Measurements from ENCODE around the gene ERG. TPM values are rescaled to one million over a fixed set of nuclear protein-coding genes. Genes with fewer than 3 reads are reported as not detected.

The ERG gene
- total RNA-seq, 1 donor from 2014 or later: not detected

- H3K27me3 Mint-ChIP-seq (ENCODE audit: insufficient read depth): no peaks in the 10 kb centered on the region
- no peak overlapping the region for H3K4me3 Mint-ChIP-seq
- H3K36me3 Mint-ChIP-seq (ENCODE audit: low read depth): no peaks in the 10 kb centered on the region
- H3K9me3 Mint-ChIP-seq: no peaks in the 10 kb centered on the region
- no peak for DNase-seq (ENCODE audit: low spot score)
- H3K4me1 Mint-ChIP-seq (ENCODE audit: low read depth): no peaks in the 10 kb centered on the region
- H3K27ac Mint-ChIP-seq: no peak overlapping the region
- intact Hi-C loops (cut with micrococcal nuclease): no loop called here
These were observed 63.3 kb downstream of the ERG start for GRCh38 chr21:38434913-38435533.

DNA sequence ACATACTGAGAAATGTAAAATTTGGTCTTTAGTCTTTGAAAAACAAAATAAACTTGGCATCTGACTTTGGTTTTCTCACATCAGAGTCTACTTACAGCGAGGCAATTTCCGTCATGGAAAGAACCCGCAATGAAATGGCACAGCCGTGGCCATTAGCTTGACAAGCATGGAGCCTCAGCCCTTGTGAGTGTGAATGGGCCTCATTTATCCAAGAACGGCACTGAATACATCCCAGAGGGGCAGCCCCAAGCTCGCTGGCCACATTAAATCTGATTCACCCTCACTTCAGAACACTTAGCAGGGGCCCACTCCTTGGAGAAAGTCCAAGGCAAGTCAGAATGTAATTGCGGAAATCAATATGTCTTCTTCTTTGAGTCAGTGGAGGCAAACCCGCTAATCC lies 64.8 kb downstream of the ERG start:
- intact Hi-C loops (cut with micrococcal nuclease): no loop called here
- no peaks in the 10 kb centered on the region for H3K36me3 Mint-ChIP-seq (ENCODE audit: low read depth)
- no peaks in the 10 kb centered on the region for H3K9me3 Mint-ChIP-seq
- DNase-seq (ENCODE audit: low spot score): no peak
- H3K4me1 Mint-ChIP-seq (ENCODE audit: low read depth): no peaks in the 10 kb centered on the region
- H3K27me3 Mint-ChIP-seq (ENCODE audit: insufficient read depth): no peaks in the 10 kb centered on the region
- H3K27ac Mint-ChIP-seq: no peak overlapping the region
- H3K4me3 Mint-ChIP-seq: no peak overlapping the region

GRCh38 chr21:38430401-38430984 lies 67.8 kb downstream of the ERG start:
- Mint-ChIP-seq H3K27me3 (ENCODE audit: insufficient read depth) (no peaks in the 10 kb centered on the region), H3K9me3 (no peaks in the 10 kb centered on the region), H3K4me1 (ENCODE audit: low read depth) (no peaks in the 10 kb centered on the region), H3K4me3 (no peak overlapping the region), H3K36me3 (ENCODE audit: low read depth) (no peaks in the 10 kb centered on the region), H3K27ac (no peak overlapping the region)
- intact Hi-C loops (cut with micrococcal nuclease): no loop called here
- no peak for DNase-seq (ENCODE audit: low spot score)

- Mint-ChIP-seq H3K9me3 (no peaks in the 10 kb centered on the region), H3K4me3 (no peak overlapping the region), H3K27ac (no peak overlapping the region), H3K4me1 (ENCODE audit: low read depth) (no peaks in the 10 kb centered on the region), H3K27me3 (ENCODE audit: insufficient read depth) (no peaks in the 10 kb centered on the region), H3K36me3 (ENCODE audit: low read depth) (no peaks in the 10 kb centered on the region)
- DNase-seq (ENCODE audit: low spot score): no peak
- intact Hi-C loops (cut with micrococcal nuclease): no loop called here
These were observed 69.3 kb downstream of the ERG start for GRCh38 chr21:38429011-38429410.

- no peaks in the 10 kb centered on the region for H3K36me3 Mint-ChIP-seq (ENCODE audit: low read depth)
- H3K27me3 Mint-ChIP-seq (ENCODE audit: insufficient read depth): no peaks in the 10 kb centered on the region
- DNase-seq (ENCODE audit: low spot score): no peak
- H3K9me3 Mint-ChIP-seq: no peaks in the 10 kb centered on the region
- H3K4me3 Mint-ChIP-seq: no peak overlapping the region
- no peaks in the 10 kb centered on the region for H3K4me1 Mint-ChIP-seq (ENCODE audit: low read depth)
- H3K27ac Mint-ChIP-seq: no peak overlapping the region
- intact Hi-C loops (cut with micrococcal nuclease): no loop called here
These were observed 70.1 kb downstream of the ERG start for GRCh38 chr21:38428211-38428610.

DNA sequence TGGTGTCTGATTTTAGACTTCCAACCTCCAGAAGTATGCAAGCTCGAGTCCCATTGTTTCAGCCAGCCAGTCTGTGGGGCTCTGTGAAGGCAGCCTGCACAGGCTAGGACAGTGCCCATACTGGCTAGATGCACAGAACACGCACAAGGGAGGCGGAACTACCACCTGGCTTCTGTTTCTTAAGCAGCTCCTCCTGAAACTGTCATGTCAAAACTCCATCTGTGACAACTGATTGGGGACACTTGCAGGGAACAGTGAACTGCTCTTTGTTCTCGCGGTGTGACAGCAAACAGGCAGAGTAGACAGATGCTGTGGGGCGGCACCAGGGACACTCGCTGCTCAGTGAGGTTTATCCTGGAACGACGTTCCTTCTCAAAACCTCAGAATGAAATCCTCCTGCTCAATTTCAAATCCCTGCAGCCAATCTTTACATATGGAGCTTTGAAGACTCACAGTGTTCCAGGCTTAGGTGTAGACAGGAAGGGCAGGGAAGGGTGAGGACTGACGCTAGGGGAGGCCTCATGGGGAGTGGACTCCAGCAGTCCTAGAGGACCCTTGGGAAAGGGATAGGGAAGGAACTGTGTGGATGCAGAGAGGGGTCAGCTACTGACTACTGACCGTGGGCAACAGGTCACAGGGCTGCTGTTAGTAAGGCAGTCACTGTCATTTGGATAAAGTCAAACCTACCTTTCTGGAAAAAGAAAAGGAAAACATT lies 73.8 kb downstream of the ERG start:
- DNase-seq (ENCODE audit: low spot score): no peak
- Mint-ChIP-seq H3K9me3 (no peaks in the 10 kb centered on the region), H3K27ac (no peak overlapping the region), H3K4me1 (ENCODE audit: low read depth) (no peaks in the 10 kb centered on the region), H3K36me3 (ENCODE audit: low read depth) (no peaks in the 10 kb centered on the region), H3K4me3 (no peak overlapping the region), H3K27me3 (ENCODE audit: insufficient read depth) (peaks cover 1% of the 10 kb centered on the region)
- intact Hi-C loops (cut with micrococcal nuclease): no loop called here

DNA sequence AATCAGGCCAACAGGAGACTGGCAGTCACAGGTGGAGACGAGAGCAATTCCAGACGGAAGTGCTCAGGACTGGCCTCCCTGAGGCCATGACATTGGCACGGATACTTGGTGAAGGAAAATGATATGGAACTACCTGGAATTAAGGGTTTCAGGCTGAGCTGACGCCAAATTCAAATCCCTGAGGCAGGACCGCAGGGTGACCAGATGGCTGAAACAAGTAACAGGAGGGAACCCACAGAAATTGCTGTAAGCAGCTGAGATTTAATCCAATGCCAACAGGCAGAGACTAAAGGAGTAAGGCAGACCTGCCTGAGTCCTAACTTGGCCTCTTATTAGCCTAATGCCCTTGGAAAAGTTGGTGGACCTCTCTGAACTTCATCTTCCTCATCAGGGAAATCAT lies 76.2 kb downstream of the ERG start:
- no peak overlapping the region for H3K4me3 Mint-ChIP-seq
- H3K36me3 Mint-ChIP-seq (ENCODE audit: low read depth): no peaks in the 10 kb centered on the region
- no peaks in the 10 kb centered on the region for H3K4me1 Mint-ChIP-seq (ENCODE audit: low read depth)
- peaks cover 1% of the 10 kb centered on the region for H3K27me3 Mint-ChIP-seq (ENCODE audit: insufficient read depth)
- no peak overlapping the region for H3K27ac Mint-ChIP-seq
- intact Hi-C loops (cut with micrococcal nuclease): no loop called here
- no peaks in the 10 kb centered on the region for H3K9me3 Mint-ChIP-seq
- DNase-seq (ENCODE audit: low spot score): no peak

DNA sequence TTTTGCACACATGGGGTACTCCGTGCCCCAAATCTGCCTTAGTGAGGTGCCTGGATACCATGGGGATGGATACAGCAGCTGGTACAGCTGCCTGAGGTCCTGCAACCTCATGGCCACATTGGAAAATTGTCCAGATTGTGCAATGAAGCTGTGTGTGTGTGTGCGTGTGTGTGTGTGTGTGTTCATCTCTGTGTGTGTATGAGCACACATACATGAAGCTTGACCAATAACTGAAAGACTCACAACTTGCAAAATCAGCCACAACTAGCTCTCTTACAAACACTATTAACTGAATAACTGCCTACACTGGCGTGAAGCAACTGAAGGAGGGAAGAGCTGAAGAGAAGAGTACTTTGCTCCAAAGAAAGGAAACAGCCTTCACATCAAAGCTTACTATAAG lies 78.1 kb downstream of the ERG start:
- Mint-ChIP-seq H3K36me3 (ENCODE audit: low read depth) (no peaks in the 10 kb centered on the region), H3K9me3 (no peaks in the 10 kb centered on the region), H3K4me1 (ENCODE audit: low read depth) (no peaks in the 10 kb centered on the region), H3K27me3 (ENCODE audit: insufficient read depth) (peaks cover 1% of the 10 kb centered on the region), H3K4me3 (no peak overlapping the region), H3K27ac (no peak overlapping the region)
- DNase-seq (ENCODE audit: low spot score): no peak
- intact Hi-C loops (cut with micrococcal nuclease): no loop called here

GRCh38 chr21:38417726-38418125 lies 80.6 kb downstream of the ERG start:
- DNase-seq (ENCODE audit: low spot score): no peak
- intact Hi-C loops (cut with micrococcal nuclease): no loop called here
- H3K27ac Mint-ChIP-seq: no peak overlapping the region
- no peaks in the 10 kb centered on the region for H3K4me1 Mint-ChIP-seq (ENCODE audit: low read depth)
- no peaks in the 10 kb centered on the region for H3K36me3 Mint-ChIP-seq (ENCODE audit: low read depth)
- peaks cover 3% of the 10 kb centered on the region for H3K27me3 Mint-ChIP-seq (ENCODE audit: insufficient read depth)
- H3K4me3 Mint-ChIP-seq: no peak overlapping the region
- H3K9me3 Mint-ChIP-seq: no peaks in the 10 kb centered on the region

DNA sequence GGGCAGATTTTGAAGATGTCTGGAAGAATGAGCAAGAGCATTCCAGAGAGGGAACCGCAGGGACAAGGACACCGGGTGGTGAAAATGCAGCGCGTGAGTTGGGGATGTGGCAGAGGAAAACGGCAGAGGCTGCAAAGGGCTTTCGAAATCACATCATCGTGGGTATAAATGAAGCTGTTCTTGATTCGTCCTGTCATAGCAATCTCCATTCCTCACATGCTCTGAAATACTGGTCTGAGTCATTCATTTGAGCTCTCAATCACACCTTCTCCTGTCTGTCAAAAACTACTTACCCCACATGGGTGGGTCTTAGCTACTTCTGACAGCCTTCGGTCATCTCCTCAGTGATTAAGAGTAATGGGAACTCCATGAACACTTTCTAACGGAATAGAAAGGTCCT lies 81.5 kb downstream of the ERG start:
- Mint-ChIP-seq H3K4me1 (ENCODE audit: low read depth) (no peaks in the 10 kb centered on the region), H3K27me3 (ENCODE audit: insufficient read depth) (peaks cover 8% of the 10 kb centered on the region), H3K4me3 (no peak overlapping the region), H3K36me3 (ENCODE audit: low read depth) (no peaks in the 10 kb centered on the region), H3K27ac (no peak overlapping the region), H3K9me3 (no peaks in the 10 kb centered on the region)
- intact Hi-C loops (cut with micrococcal nuclease): no loop called here
- DNase-seq (ENCODE audit: low spot score): no peak

DNA sequence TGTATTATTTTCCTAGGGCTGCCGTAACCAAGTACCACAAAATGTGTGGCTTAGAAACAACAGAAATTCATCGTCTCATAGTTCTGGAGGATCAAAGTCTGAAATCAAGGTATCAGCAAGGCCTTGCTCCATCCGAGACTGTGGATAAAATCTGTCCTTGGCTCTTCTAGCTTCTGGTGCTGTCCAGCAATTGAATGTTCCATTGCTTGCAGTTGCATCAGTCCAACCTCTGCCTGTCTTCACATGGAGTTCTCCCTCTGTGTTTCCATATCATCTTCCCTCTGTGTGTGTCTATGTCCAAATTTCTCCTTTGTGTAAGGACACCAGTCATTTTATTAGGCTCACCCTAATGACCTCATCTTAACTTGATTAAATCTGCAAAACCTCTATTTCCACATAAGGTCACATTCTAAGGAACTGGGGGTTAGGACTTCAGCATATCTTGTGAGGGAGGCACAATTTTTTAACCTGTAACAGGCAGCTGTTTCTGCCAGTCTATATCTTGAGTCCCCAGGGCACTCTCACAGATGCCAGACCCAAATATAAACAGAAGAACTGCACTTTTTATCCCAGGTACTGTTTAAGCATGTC lies 84.2 kb downstream of the ERG start:
- H3K9me3 Mint-ChIP-seq: no peaks in the 10 kb centered on the region
- no peak overlapping the region for H3K4me3 Mint-ChIP-seq
- no peaks in the 10 kb centered on the region for H3K4me1 Mint-ChIP-seq (ENCODE audit: low read depth)
- DNase-seq (ENCODE audit: low spot score): no peak
- intact Hi-C loops (cut with micrococcal nuclease): no loop called here
- H3K27ac Mint-ChIP-seq: no peak overlapping the region
- no peaks in the 10 kb centered on the region for H3K36me3 Mint-ChIP-seq (ENCODE audit: low read depth)
- peaks cover 10% of the 10 kb centered on the region for H3K27me3 Mint-ChIP-seq (ENCODE audit: insufficient read depth)

GRCh38 chr21:38410466-38410865 lies 87.8 kb downstream of the ERG start:
- intact Hi-C loops (cut with micrococcal nuclease): no loop called here
- Mint-ChIP-seq H3K27me3 (ENCODE audit: insufficient read depth) (peaks cover 11% of the 10 kb centered on the region), H3K9me3 (no peaks in the 10 kb centered on the region), H3K4me3 (no peak overlapping the region), H3K27ac (no peak overlapping the region), H3K36me3 (ENCODE audit: low read depth) (no peaks in the 10 kb centered on the region), H3K4me1 (ENCODE audit: low read depth) (no peaks in the 10 kb centered on the region)
- no peak for DNase-seq (ENCODE audit: low spot score)

- intact Hi-C loops (cut with micrococcal nuclease): no loop called here
- Mint-ChIP-seq H3K4me3 (no peak overlapping the region), H3K9me3 (no peaks in the 10 kb centered on the region), H3K36me3 (ENCODE audit: low read depth) (no peaks in the 10 kb centered on the region), H3K4me1 (ENCODE audit: low read depth) (no peaks in the 10 kb centered on the region), H3K27me3 (ENCODE audit: insufficient read depth) (peaks cover 10% of the 10 kb centered on the region), H3K27ac (no peak overlapping the region)
- DNase-seq (ENCODE audit: low spot score): no peak
These were observed 88.4 kb downstream of the ERG start for GRCh38 chr21:38409907-38410306.

Measured in activated T-helper 1 cell treated with anti-CD3 and anti-CD28 coated beads, Interleukin-12 subunit alpha, Interleukin-12 subunit beta, Interleukin-2, Interleukin-4 antibody, amounts not matched to agents 30 ng/mL and 10 ng/mL and 1 ng/mL, durations not matched to agents 14 hours and 24 hours and 36 hours (primary cell).